HL-60 (cell line): ENCODE data around the gene ENTPD1.
"Not testable (repeated sequence)": the region's sequence is repeated elsewhere in the genome, so short reads cannot be mapped to it uniquely, and the experiment has no call there.

Experiments used
- DNase-seq, 2 experiments: peaks; one replicate each; pipeline ENCODE4 v3.0.0-alpha.2; 2010 to 2020; ENCODE audit warnings: low read depth in 1 of 2, low spot score in 1 of 2
- H3K27ac ChIP-seq: fragments of 250-450 bp; sonication (Bioruptor Pico); replicated peaks from 2 replicates; pipeline ENCODE4 v1.5.1; 2020; ENCODE audit warnings: mild to moderate bottlenecking, moderate library complexity
- H3K27me3 ChIP-seq: fragments of 250-450 bp; sonication (Bioruptor Pico); 2 replicates; pipeline ENCODE4 v1.5.1; 2021; ENCODE audit warnings: mild to moderate bottlenecking, moderate library complexity; ENCODE audit not compliant: insufficient read depth, poor library complexity, severe bottlenecking
- H3K4me3 ChIP-seq: replicated peaks from 2 replicates; pipeline ENCODE4 v1.5.1; 2011; ENCODE audit warnings: mild to moderate bottlenecking, control low read depth, low read length; ENCODE audit not compliant: insufficient read depth
- CTCF ChIP-seq: IDR thresholded peaks from one replicate; pipeline ENCODE4 v1.5.1; 2011; ENCODE audit warnings: low read length, control low read depth, inconsistent platforms; ENCODE audit not compliant: insufficient read depth
- GABPA ChIP-seq: IDR thresholded peaks from 2 replicates; pipeline ENCODE4 v1.6.1; 2012; ENCODE audit warnings: low read depth
- POLR2AphosphoS5 ChIP-seq: IDR thresholded peaks from 2 replicates; pipeline ENCODE4 v1.6.1; 2012; ENCODE audit warnings: low read depth
- REST ChIP-seq: IDR thresholded peaks from 2 replicates; pipeline ENCODE4 v1.6.1; 2012; ENCODE audit warnings: low read depth; ENCODE audit not compliant: insufficient replicate concordance
- SPI1 ChIP-seq: IDR thresholded peaks from 2 replicates; pipeline ENCODE4 v1.6.1; 2012; ENCODE audit warnings: low read depth, mild to moderate bottlenecking, borderline replicate concordance

Gene ENTPD1

GRCh38 chr10:95711492-95711891, 44.5 kb upstream of the ENTPD1 start:
- H3K27me3 ChIP-seq: no peaks in the 10 kb centered on the region
- no peak overlapping the region for H3K27ac ChIP-seq
- TF ChIP-seq SPI1: no peak
- no peak for TF ChIP-seq GABPA
- no peak for TF ChIP-seq REST
- no peak for TF ChIP-seq POLR2AphosphoS5
- no peak for TF ChIP-seq CTCF

GRCh38 chr10:95716466-95716865, 39.5 kb upstream of the ENTPD1 start:
- no peak for TF ChIP-seq GABPA
- TF ChIP-seq POLR2AphosphoS5: no peak
- TF ChIP-seq SPI1: no peak
- no peak for TF ChIP-seq CTCF

More at GRCh38 chr10:95711492-95711891, 44.5 kb upstream of the ENTPD1 start:
- H3K4me3 ChIP-seq: no peak overlapping the region
- no peak for DNase-seq

GRCh38 chr10:95716866-95717265, 39.1 kb upstream of the ENTPD1 start:
- no peaks in the 10 kb centered on the region for H3K27me3 ChIP-seq

More at GRCh38 chr10:95716466-95716865, 39.5 kb upstream of the ENTPD1 start:
- Histone ChIP-seq H3K4me3 (no peak overlapping the region), H3K27me3 (no peaks in the 10 kb centered on the region), H3K27ac (peak overlapping the region; percentile 40)
- peak; percentile 45 to 67 for DNase-seq

GRCh38 chr10:95720745-95721144, 35.2 kb upstream of the ENTPD1 start:
- not testable (repeated sequence) for H3K27me3 ChIP-seq, H3K4me3 ChIP-seq, DNase-seq, H3K27ac ChIP-seq

More at GRCh38 chr10:95716866-95717265, 39.1 kb upstream of the ENTPD1 start:
- Histone ChIP-seq H3K27ac (peak overlapping the region; percentile 40), H3K4me3 (no peak overlapping the region)
- peak in 1 of 2 experiments; percentile 13 for DNase-seq
- TF ChIP-seq POLR2AphosphoS5: no peak

- DNase-seq: peak; percentile 39 to 72
- TF ChIP-seq SPI1: peak; percentile 36; the same call in 1 of the 2 replicates
- 0 out of 2 replicates have a peak overlapping the region, but pooled peaks have one; percentile 0 for H3K27ac ChIP-seq
- not testable (repeated sequence) for H3K4me3 ChIP-seq, H3K27me3 ChIP-seq
Measured at GRCh38 chr10:95722496-95722895, 33.5 kb upstream of the ENTPD1 start.

- TF ChIP-seq CTCF (no peak), POLR2AphosphoS5 (no peak), GABPA (no peak), REST (no peak), SPI1 (no peak)
- no peak overlapping the region for H3K4me3 ChIP-seq
- no peak overlapping the region for H3K27ac ChIP-seq
- peak in 1 of 2 experiments; percentile 48 for DNase-seq
- no peaks in the 10 kb centered on the region for H3K27me3 ChIP-seq
Measured at GRCh38 chr10:95728526-95728925, 27.4 kb upstream of the ENTPD1 start.
